ENCODE measurements around the gene SPPL2B. TPM values are rescaled to one million over a fixed set of nuclear protein-coding genes. Genes with fewer than 3 reads are reported as not detected.

The SPPL2B gene
- total RNA-seq, 1 experiment from 2014 or later = 73.7 TPM

GRCh38 chr19:2306281-2306806 is 22.1 kb upstream of the SPPL2B start:
- no peak overlapping the region for H3K27ac Mint-ChIP-seq

More at GRCh38 chr19:2306281-2306806, 22.1 kb upstream of the SPPL2B start:
- no CpG with 5 or more reads among the region's 19 CpGs for WGBS (ENCODE audit: extremely low coverage, insufficient read length, low lambda C conversion rate)
- H3K4ac ChIP-seq (ENCODE audit: low read depth, low read length) = no peak overlapping the region
- no peak overlapping the region for H2AK5ac ChIP-seq (ENCODE audit: insufficient read length, low read length)
- no peaks in the 10 kb centered on the region for H3K79me1 ChIP-seq (ENCODE audit: insufficient read depth, low read depth, low read length, poor library complexity, severe bottlenecking)
- no peak overlapping the region for H3K14ac ChIP-seq (ENCODE audit: insufficient read depth, low read length)
- peaks cover 84% of the 10 kb centered on the region for H3K27me3 Mint-ChIP-seq (ENCODE audit: low read depth)
- H3K36me3 Mint-ChIP-seq (ENCODE audit: insufficient read depth in 1 of 3, low read depth in 3 of 3) = peaks cover 0 to 4% (median 2%) of the 10 kb centered on the region in 3 experiments; a peak in 4 of 7 replicates
- H4K20me1 ChIP-seq (ENCODE audit: control insufficient read depth, insufficient read depth, insufficient read length) = no peaks in the 10 kb centered on the region
- no peak overlapping the region for H3K4me2 ChIP-seq (ENCODE audit: insufficient read depth, insufficient read length, low read length)
- H2BK20ac ChIP-seq (ENCODE audit: low read depth, low read length, poor library complexity, severe bottlenecking) = no peak overlapping the region
- H2AFZ ChIP-seq (ENCODE audit: low read length) = no peak overlapping the region
- H4K5ac ChIP-seq (ENCODE audit: insufficient read length, low read depth, low read length) = no peak overlapping the region
- DNase-seq = no peak
- no peaks in the 10 kb centered on the region; the same call in 1 of the 2 replicates for H3K27me3 ChIP-seq (ENCODE audit: insufficient read depth, low read length)
- H3K9me3 Mint-ChIP-seq = peaks cover 0 to 4% of the 10 kb centered on the region in 2 experiments; a peak in 1 of 5 replicates
- TF ChIP-seq, protein P1, sequence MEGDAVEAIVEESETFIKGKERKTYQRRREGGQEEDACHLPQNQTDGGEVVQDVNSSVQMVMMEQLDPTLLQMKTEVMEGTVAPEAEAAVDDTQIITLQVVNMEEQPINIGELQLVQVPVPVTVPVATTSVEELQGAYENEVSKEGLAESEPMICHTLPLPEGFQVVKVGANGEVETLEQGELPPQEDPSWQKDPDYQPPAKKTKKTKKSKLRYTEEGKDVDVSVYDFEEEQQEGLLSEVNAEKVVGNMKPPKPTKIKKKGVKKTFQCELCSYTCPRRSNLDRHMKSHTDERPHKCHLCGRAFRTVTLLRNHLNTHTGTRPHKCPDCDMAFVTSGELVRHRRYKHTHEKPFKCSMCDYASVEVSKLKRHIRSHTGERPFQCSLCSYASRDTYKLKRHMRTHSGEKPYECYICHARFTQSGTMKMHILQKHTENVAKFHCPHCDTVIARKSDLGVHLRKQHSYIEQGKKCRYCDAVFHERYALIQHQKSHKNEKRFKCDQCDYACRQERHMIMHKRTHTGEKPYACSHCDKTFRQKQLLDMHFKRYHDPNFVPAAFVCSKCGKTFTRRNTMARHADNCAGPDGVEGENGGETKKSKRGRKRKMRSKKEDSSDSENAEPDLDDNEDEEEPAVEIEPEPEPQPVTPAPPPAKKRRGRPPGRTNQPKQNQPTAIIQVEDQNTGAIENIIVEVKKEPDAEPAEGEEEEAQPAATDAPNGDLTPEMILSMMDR (conservative IDR thresholded peaks at IDR 0.05) = no peak; the same call in 2 of the 3 replicates
- no peaks in the 10 kb centered on the region for H3K79me2 ChIP-seq (ENCODE audit: insufficient read depth, low read length)
- peaks cover 5 to 25% of the 10 kb centered on the region in 2 experiments for H3K4me1 Mint-ChIP-seq
- no peak overlapping the region for H2BK15ac ChIP-seq (ENCODE audit: low read depth, low read length)
- no peak overlapping the region for H2BK5ac ChIP-seq (ENCODE audit: insufficient read length, low read length)
- H3K9ac ChIP-seq (ENCODE audit: extremely low read depth, insufficient read length, low read length) = no peak overlapping the region
- H2BK12ac ChIP-seq (ENCODE audit: insufficient read length, low read depth, low read length) = no peak overlapping the region
- H3T11ph ChIP-seq (ENCODE audit: low read length) = no peak overlapping the region
- peak overlapping the region in 1 of 2 experiments; percentile 32; a peak in 1 of 5 replicates for H3K4me3 Mint-ChIP-seq
- no peak overlapping the region for H3K18ac ChIP-seq (ENCODE audit: insufficient read length, low read depth, low read length)
- no peak overlapping the region for H3K27ac ChIP-seq (ENCODE audit: insufficient read length, low read depth, low read length)
- no peaks in the 10 kb centered on the region for H3K23me2 ChIP-seq (ENCODE audit: insufficient read length, low read depth, low read length, poor library complexity, severe bottlenecking)
- no peak overlapping the region for H3K23ac ChIP-seq (ENCODE audit: insufficient read length, low read depth, low read length)
- H3K56ac ChIP-seq (ENCODE audit: insufficient read length, low read depth, low read length) = no peak overlapping the region
- no peaks in the 10 kb centered on the region for H3K4me1 ChIP-seq (ENCODE audit: insufficient read depth, low read length)
- no peak overlapping the region for H2BK120ac ChIP-seq (ENCODE audit: low read depth, low read length, poor library complexity, severe bottlenecking)
- no peak overlapping the region for H4K8ac ChIP-seq (replicated peaks; ENCODE audit: insufficient read length, low read depth, low read length)
- no peak overlapping the region for H4K91ac ChIP-seq (ENCODE audit: insufficient read length, low read depth, low read length)
- H3K9me3 ChIP-seq (ENCODE audit: control insufficient read depth, low read depth, low read length) = no peaks in the 10 kb centered on the region

All from H9 (cell line).